CD4-positive, alpha-beta memory T cell (primary cell): ENCODE results near the gene AGR2. TPM values are rescaled to one million over a fixed set of nuclear protein-coding genes. Genes with fewer than 3 reads are reported as not detected.
"Not testable (repeated sequence)": the region's sequence is repeated elsewhere in the genome, so short reads cannot be mapped to it uniquely, and the experiment has no call there.

Experiments used
- CTCF ChIA-PET: fragments of 350-600 bp; sonication (Branson Sonifier 250); formaldehyde crosslinking; loops from one replicate; lab custom pipeline; 2021; ENCODE audit warnings: inconsistent platforms; ENCODE audit not compliant: partially characterized antibody; lab: Charles Lee
- POLR2A ChIA-PET: fragments of 350-600 bp; sonication (Branson Sonifier 250); formaldehyde crosslinking; loops from one replicate; lab custom pipeline; 2021; ENCODE audit not compliant: partially characterized antibody; lab: Charles Lee
- DNase-seq, 5 donors: peaks; one replicate each; pipeline versions ENCODE4 v3.0.0 to v3.0.0-alpha.2; 2020 to 2022; ENCODE audit warnings: mixed read lengths in 1 of 5
- H3K27ac ChIP-seq: one replicate; pipeline ENCODE4 v1.7.0; 2013; ENCODE audit warnings: low read depth, low read length
- H3K27me3 ChIP-seq: 2 replicates; pipeline ENCODE4 v1.7.0; 2013; ENCODE audit warnings: mild to moderate bottlenecking, low read length, moderate library complexity; ENCODE audit not compliant: insufficient read depth
- H3K36me3 ChIP-seq: 2 replicates; pipeline ENCODE4 v1.7.0; 2013; ENCODE audit warnings: mild to moderate bottlenecking, low read length, moderate library complexity; ENCODE audit not compliant: insufficient read depth
- H3K4me1 ChIP-seq: 2 replicates; pipeline ENCODE4 v1.7.0; 2013; ENCODE audit warnings: mild to moderate bottlenecking, low read length, moderate library complexity; ENCODE audit not compliant: insufficient read depth
- H3K4me3 ChIP-seq, 2 donors: one replicate each; pipeline ENCODE4 v1.7.0; 2013; ENCODE audit warnings: low read length in 2 of 2, mild to moderate bottlenecking in 1 of 2
- H3K9me3 ChIP-seq, 2 donors: one replicate each; pipeline ENCODE4 v1.7.0; 2013; ENCODE audit warnings: low read length in 2 of 2, control low read depth in 1 of 2; ENCODE audit not compliant: control insufficient read depth in 1 of 2
- H3K27ac Mint-ChIP-seq, 7 donors: one replicate each; pipeline ENCODE4 v1.8.0; 2020 to 2021; ENCODE audit warnings: mixed read lengths in 7 of 7, mild to moderate bottlenecking in 6 of 7, inconsistent platforms in 3 of 7, moderate library complexity in 3 of 7
- H3K27me3 Mint-ChIP-seq, 2 donors: one replicate each; pipeline ENCODE4 v1.8.0; 2020 to 2021; ENCODE audit warnings: mixed read lengths in 2 of 2
- H3K36me3 Mint-ChIP-seq, 2 donors: one replicate each; pipeline ENCODE4 v1.8.0; 2020 to 2021; ENCODE audit warnings: mixed read lengths in 2 of 2, inconsistent platforms in 1 of 2, mild to moderate bottlenecking in 1 of 2
- H3K4me1 Mint-ChIP-seq, 4 donors: one replicate each; pipeline ENCODE4 v1.8.0; 2020 to 2021; ENCODE audit warnings: mixed read lengths in 4 of 4, mild to moderate bottlenecking in 1 of 4
- H3K4me3 Mint-ChIP-seq, 8 donors: one replicate each; pipeline ENCODE4 v1.8.0; 2020 to 2021; ENCODE audit warnings: mixed read lengths in 8 of 8, mild to moderate bottlenecking in 7 of 8, moderate library complexity in 6 of 8, inconsistent platforms in 3 of 8
- H3K9me3 Mint-ChIP-seq, 8 donors: one replicate each; pipeline ENCODE4 v1.8.0; 2020 to 2021; ENCODE audit warnings: mixed read lengths in 8 of 8, mild to moderate bottlenecking in 5 of 8, inconsistent platforms in 3 of 8, moderate library complexity in 1 of 8
- intact Hi-C: fragments of 100-400 bp; cut with micrococcal nuclease; formaldehyde crosslinking; loops from one replicate; pipeline ENCODE4 v1.15.1; 2023
- polyA plus RNA-seq, 2 donors: library from polyadenylated mRNA; unstranded; fragments of 300-500 nt; fragmentation: Illumina TruSeq; gene quantifications; one replicate each; pipeline ENCODE4 v1.2.3, GENCODE V29; 2021
- total RNA-seq, 2 experiments: library from RNA; stranded (reverse); gene quantifications; one replicate each; pipeline ENCODE4 v1.2.3, GENCODE V29; 2021

Gene AGR2
- not detected for total RNA-seq
- polyA plus RNA-seq: not detected

DNA sequence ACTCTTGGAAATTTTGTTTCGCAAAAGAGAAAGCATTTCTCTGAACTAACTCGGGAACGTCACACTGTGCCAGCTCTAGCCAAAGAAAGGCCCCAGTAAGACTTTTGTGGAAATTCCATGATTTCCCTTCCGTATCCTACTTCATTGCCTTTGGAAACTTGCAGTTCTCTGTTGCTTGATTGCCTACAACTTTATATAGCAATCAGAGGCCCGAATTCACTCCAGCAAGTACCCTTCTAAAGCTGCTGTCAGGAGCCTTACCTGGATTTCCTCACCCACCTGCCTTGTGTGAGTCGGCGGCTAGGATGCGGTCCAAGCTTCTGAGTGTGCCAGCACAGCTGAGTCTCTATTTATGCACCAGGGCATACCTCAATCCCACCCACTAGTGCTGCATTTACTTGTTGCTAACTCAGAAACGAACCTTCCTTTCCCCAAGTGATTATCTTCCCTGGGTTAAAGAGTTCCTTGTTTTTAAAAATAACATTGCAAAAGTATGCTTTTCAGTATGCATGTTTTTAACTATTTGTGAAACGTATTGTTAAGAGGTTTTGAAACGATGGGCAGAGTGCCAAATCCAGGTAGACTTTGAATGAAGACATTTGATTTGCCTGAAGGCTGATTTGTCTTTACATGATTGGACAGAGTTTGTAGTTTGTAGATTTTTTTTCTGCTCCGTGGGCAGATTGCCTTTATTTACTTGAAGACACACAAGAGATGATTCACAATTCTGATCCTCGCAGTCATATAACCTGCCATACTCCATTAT is at the start of gene AGR2:
AGR2 (minus strand) TSS at position 326 of the 766 bp plus-strand sequence. CDS start 3,203 bp downstream, outside the sequence.
- intact Hi-C loops: no loop called here
- no peaks in the 10 kb centered on the region for H3K36me3 ChIP-seq
- no peak for DNase-seq
- H3K4me3 ChIP-seq: no peak within 1 kb of the TSS
- Mint-ChIP-seq H3K27me3 (peaks cover 7 to 15% of the 10 kb centered on the region in 2 donors), H3K27ac (peak within 1 kb of the TSS in 1 of 7 donors; percentile 10), H3K36me3 (no peaks in the 10 kb centered on the region), H3K9me3 (no peaks in the 10 kb centered on the region), H3K4me1 (no peaks in the 10 kb centered on the region), H3K4me3 (no peak within 1 kb of the TSS)
- no peaks in the 10 kb centered on the region for H3K9me3 ChIP-seq
- no peak within 1 kb of the TSS for H3K27ac ChIP-seq
- H3K4me1 ChIP-seq: no peaks in the 10 kb centered on the region
- POLR2A ChIA-PET: no interaction called here
- H3K27me3 ChIP-seq: no peaks in the 10 kb centered on the region
- CTCF ChIA-PET: no interaction called here

DNA sequence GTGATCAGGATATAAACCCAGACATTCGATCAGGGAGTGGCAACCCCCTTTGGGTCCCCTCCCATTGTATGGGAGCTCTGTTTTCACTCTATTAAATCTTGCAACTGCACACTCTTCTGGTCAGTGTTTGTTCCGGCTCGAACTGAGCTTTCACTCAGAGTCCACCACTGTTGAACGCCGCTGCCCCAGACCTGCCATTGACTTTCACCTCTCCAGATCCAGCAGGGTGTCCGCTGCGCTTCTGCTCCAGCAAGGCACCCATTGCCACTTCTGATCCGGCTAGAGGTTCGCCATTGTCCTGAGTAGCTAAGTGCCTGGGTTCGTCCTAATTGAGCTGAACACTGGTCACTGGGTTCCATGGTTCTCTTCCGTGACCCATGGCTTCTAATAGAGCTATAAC is 48.4 kb upstream of the AGR2 start:
- H3K9me3 ChIP-seq, H3K27ac ChIP-seq, H3K4me3 Mint-ChIP-seq, H3K9me3 Mint-ChIP-seq, H3K27ac Mint-ChIP-seq, POLR2A ChIA-PET, H3K36me3 Mint-ChIP-seq, DNase-seq, H3K36me3 ChIP-seq, H3K4me1 Mint-ChIP-seq, H3K4me1 ChIP-seq, H3K27me3 ChIP-seq, H3K4me3 ChIP-seq, intact Hi-C loops: not testable (repeated sequence)
- H3K27me3 Mint-ChIP-seq: peaks cover 18 to 26% of the 10 kb centered on the region in 2 donors
- CTCF ChIA-PET: interaction anchor here (0.9 to 1.5 kb wide), 2 partner anchors 9 to 67 kb away, joined by 3 to 5 read pairs; no protein-coding TSS in a partner anchor

DNA sequence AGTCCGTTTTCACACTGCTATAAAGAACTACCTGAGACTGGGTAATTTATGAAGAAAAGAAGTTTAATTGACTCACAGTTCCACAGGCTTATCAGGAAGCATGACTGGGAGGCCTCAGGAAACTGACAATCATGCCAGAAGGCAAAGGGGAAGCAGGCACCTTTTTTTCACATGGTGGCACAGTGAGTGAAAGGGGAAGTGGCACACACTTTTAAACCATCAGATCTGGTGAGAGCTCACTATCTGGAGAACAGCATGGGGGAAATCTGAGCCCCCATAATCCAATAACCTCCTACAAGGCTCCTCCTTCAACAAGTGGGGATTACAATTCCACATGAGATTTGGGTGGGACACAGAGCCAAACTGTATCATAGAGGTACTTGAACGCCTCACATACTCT is 47.0 kb upstream of the AGR2 start:
- H3K9me3 ChIP-seq: no peaks in the 10 kb centered on the region
- Mint-ChIP-seq H3K27ac (no peak overlapping the region), H3K4me3 (no peak overlapping the region), H3K27me3 (peaks cover 18 to 29% of the 10 kb centered on the region in 2 donors), H3K4me1 (peaks cover 0 to 1% (median under 1%) of the 10 kb centered on the region in 4 donors), H3K9me3 (peaks cover 0 to 3% (median 0%) of the 10 kb centered on the region in 8 donors), H3K36me3 (no peaks in the 10 kb centered on the region)
- no peaks in the 10 kb centered on the region for H3K27me3 ChIP-seq
- H3K4me3 ChIP-seq: no peak overlapping the region
- CTCF ChIA-PET: no interaction called here
- intact Hi-C loops: no loop called here
- DNase-seq: no peak
- no peaks in the 10 kb centered on the region for H3K36me3 ChIP-seq
- POLR2A ChIA-PET: no interaction called here
- no peaks in the 10 kb centered on the region for H3K4me1 ChIP-seq
- no peak overlapping the region for H3K27ac ChIP-seq

DNA sequence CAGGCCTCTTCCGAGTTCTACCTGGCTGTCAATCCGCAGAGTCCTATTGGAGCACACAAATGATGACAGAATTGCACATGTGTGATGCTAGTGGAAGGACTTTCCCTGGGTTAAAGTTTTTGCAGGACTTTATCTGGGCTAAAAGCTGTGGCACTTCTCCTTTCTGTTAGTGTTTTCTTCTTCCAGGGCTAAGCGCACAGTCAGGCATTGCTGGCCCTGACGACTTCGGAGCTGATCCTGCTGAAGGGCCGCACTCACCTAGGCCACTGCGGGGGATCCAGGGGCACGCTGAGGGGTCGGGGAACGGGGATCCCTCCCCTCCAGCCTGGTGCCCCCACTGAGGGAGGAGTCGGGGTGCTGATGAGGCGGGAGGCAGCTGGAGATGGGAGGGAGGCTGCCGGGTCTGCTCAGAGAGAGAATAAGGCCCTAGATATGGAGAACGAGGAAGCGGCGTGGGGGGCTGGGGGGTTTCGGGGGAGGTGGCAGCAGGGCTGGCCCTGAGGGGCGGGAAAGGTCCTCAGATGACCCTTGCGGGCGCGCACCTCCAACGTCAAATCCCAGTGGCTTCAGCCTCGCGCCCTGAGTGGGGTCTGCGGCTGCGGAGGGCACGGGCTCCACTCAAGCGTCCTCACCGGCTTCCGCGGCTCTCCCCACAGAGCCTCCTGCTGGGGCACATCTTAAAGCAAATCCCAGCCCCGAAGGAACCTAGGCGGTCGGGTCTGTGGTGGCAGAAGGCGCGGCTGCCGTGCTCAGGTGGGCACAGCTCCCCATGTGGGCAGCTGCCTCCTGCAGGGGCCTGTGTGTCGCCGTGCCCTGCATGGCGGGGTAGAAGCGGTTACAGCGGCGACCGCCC is 46.0 kb upstream of the AGR2 start:
- no peaks in the 10 kb centered on the region for H3K4me1 ChIP-seq
- Mint-ChIP-seq H3K4me1 (peaks cover 0 to 1% (median under 1%) of the 10 kb centered on the region in 4 donors), H3K36me3 (no peaks in the 10 kb centered on the region), H3K9me3 (peaks cover 0 to 3% (median 0%) of the 10 kb centered on the region in 8 donors), H3K27me3 (peaks cover 18 to 29% of the 10 kb centered on the region in 2 donors), H3K4me3 (no peak overlapping the region), H3K27ac (no peak overlapping the region)
- no peak for DNase-seq
- ChIA-PET CTCF (no interaction called here), POLR2A (no interaction called here)
- no peaks in the 10 kb centered on the region for H3K36me3 ChIP-seq
- no peaks in the 10 kb centered on the region for H3K9me3 ChIP-seq
- no peak overlapping the region for H3K4me3 ChIP-seq
- no peak overlapping the region for H3K27ac ChIP-seq
- intact Hi-C loops: no loop called here
- no peaks in the 10 kb centered on the region for H3K27me3 ChIP-seq

- Mint-ChIP-seq H3K27me3 (peaks cover 14 to 27% of the 10 kb centered on the region in 2 donors), H3K4me1 (peaks cover 0 to 1% (median under 1%) of the 10 kb centered on the region in 4 donors), H3K36me3 (no peaks in the 10 kb centered on the region), H3K9me3 (peaks cover 0 to 5% (median 0%) of the 10 kb centered on the region in 8 donors), H3K27ac (no peak overlapping the region), H3K4me3 (no peak overlapping the region)
- H3K4me1 ChIP-seq: no peaks in the 10 kb centered on the region
- intact Hi-C loops: no loop called here
- no peaks in the 10 kb centered on the region for H3K9me3 ChIP-seq
- DNase-seq: no peak
- no peak overlapping the region for H3K4me3 ChIP-seq
- no peaks in the 10 kb centered on the region for H3K36me3 ChIP-seq
- no peaks in the 10 kb centered on the region for H3K27me3 ChIP-seq
- ChIA-PET CTCF (no interaction called here), POLR2A (no interaction called here)
- no peak overlapping the region for H3K27ac ChIP-seq
Observed at GRCh38 chr7:16849296-16850148, 44.7 kb upstream of the AGR2 start.

DNA sequence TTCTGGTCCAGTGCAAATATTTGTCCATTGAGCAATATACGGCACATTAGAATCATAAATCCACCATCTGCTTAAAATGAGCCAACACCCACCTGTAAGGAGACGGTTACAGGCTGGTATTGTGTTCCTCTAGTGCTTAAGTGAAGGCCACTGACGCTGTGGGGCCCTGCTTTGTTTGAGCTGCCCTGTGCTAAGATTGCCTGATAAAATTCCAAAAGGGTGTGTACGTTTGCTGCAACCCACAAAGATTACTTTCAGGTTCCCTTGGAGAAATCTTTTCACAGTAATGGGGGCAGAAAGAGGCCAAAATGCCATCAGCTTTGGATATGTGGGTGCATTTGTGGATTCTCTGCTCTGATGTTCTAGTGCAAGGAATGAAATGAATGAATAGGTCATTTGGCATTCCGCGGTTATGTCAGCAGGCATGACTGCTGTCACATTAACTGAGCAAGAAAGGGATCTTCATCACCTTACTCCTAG is 42.6 kb upstream of the AGR2 start:
- Mint-ChIP-seq H3K27ac (no peak overlapping the region), H3K4me3 (no peak overlapping the region), H3K36me3 (no peaks in the 10 kb centered on the region), H3K9me3 (peaks cover 0 to 5% (median 0%) of the 10 kb centered on the region in 8 donors), H3K27me3 (peaks cover 15 to 21% of the 10 kb centered on the region in 2 donors), H3K4me1 (peaks cover 0 to 1% (median under 1%) of the 10 kb centered on the region in 4 donors)
- Histone ChIP-seq H3K4me3 (no peak overlapping the region), H3K36me3 (no peaks in the 10 kb centered on the region), H3K4me1 (no peaks in the 10 kb centered on the region), H3K27me3 (no peaks in the 10 kb centered on the region), H3K27ac (no peak overlapping the region), H3K9me3 (no peaks in the 10 kb centered on the region)
- intact Hi-C loops: no loop called here
- POLR2A ChIA-PET: no interaction called here
- CTCF ChIA-PET: no interaction called here
- DNase-seq: no peak
